K562 (cell line): ENCODE results near the gene AGFG2. TPM values are rescaled to one million over a fixed set of nuclear protein-coding genes. Genes with fewer than 3 reads are reported as not detected.

ENCODE experiments used
- ATAC-seq: fragments of 200-7000 bp; cut with Tn5 transposase; 3 replicates; pipeline ENCODE4 v1.9.1; 2020; ENCODE audit warnings: moderate library complexity
- BruUV-seq: library from RNA; stranded (reverse); fragments of 400-500 nt; replicated peaks from 2 replicates; lab custom pipeline; 2021; lab: Mats Ljungman, UMichigan
- CTCF ChIA-PET: fragments of 300-600 bp; formaldehyde crosslinking; extraction: SDS; loops from one replicate; lab custom pipeline; 2021; ENCODE audit warnings: low intra/inter-chr PET ratio; lab: Yijun Ruan, JAX
- POLR2A ChIA-PET: fragments of 300-600, 350-650 bp; sonication (Branson Sonifier 250); formaldehyde crosslinking; extraction: SDS; loops from one replicate; lab custom pipeline; 2021; ENCODE audit warnings: antibody characterized with exemption, inconsistent platforms; lab: Yijun Ruan, JAX
- DNase-seq, 4 experiments: peaks; one replicate each; pipeline versions ENCODE4 v3.0.0 to v3.0.0-alpha.2; 2011 to 2018; ENCODE audit warnings: low spot score in 3 of 4, mixed read lengths in 3 of 4; ENCODE audit errors: extremely low read depth in 1 of 4
- FAIRE-seq: peaks from 2 replicates; lab custom pipeline; 2011; peaks lifted over from hg19 to GRCh38; lab: Jason Lieb, UNC
- H2AFZ ChIP-seq: 2 replicates; pipeline ENCODE4 v1.6.0; 2011; ENCODE audit warnings: low read depth, low read length, control low read depth, inconsistent platforms
- H3K27ac ChIP-seq: fragments of 200-600 bp; 3 replicates; pipeline ENCODE4 v1.8.0; 2011; ENCODE audit warnings: low read depth, mild to moderate bottlenecking, control low read depth, inconsistent platforms, low read length, moderate library complexity, mixed read lengths; ENCODE audit errors: extremely low read depth
- H3K27me3 ChIP-seq, 2 experiments: fragments of 300-600 bp in 1 of 2; 2 replicates in 1 of 2; 3 replicates in 1 of 2; pipeline versions ENCODE4 v1.6.0 to v1.8.0; 2011; ENCODE audit warnings: inconsistent platforms in 2 of 2, low read length in 2 of 2, mild to moderate bottlenecking in 1 of 2, mixed read lengths in 1 of 2, moderate library complexity in 1 of 2; ENCODE audit not compliant: control insufficient read depth in 2 of 2, insufficient read depth in 2 of 2
- H3K36me3 ChIP-seq: fragments of 300-600 bp; 3 replicates; pipeline ENCODE4 v1.8.0; 2011; ENCODE audit warnings: mild to moderate bottlenecking, low read length, inconsistent platforms; ENCODE audit not compliant: control insufficient read depth, insufficient read depth
- H3K4me1 ChIP-seq, 2 experiments: fragments of 200-600 bp in 1 of 2; replicated peaks in 1 of 2; 2 replicates in 1 of 2; 3 replicates in 1 of 2; pipeline versions ENCODE4 v1.5.1 to v1.8.0; 2011; ENCODE audit warnings: inconsistent platforms in 2 of 2, low read length in 2 of 2, mild to moderate bottlenecking in 1 of 2, mixed read lengths in 1 of 2, moderate library complexity in 1 of 2; ENCODE audit not compliant: control insufficient read depth in 2 of 2, insufficient read depth in 2 of 2
- H3K4me2 ChIP-seq: 2 replicates; pipeline ENCODE4 v1.6.1; 2011; ENCODE audit warnings: low read length, control low read depth, inconsistent platforms, mixed read lengths; ENCODE audit not compliant: insufficient read depth
- H3K4me3 ChIP-seq: fragments of 200-600 bp; sonication (generic), shearing (Covaris generic); 2 replicates; pipeline ENCODE4 v1.5.1; 2016; ENCODE audit warnings: control low read depth, inconsistent platforms
- H3K79me2 ChIP-seq: fragments of 200-600 bp; 3 replicates; pipeline ENCODE4 v1.8.0; 2011; ENCODE audit warnings: low read length, inconsistent platforms; ENCODE audit not compliant: control insufficient read depth, insufficient read depth
- H3K9ac ChIP-seq, 2 experiments: 2 replicates each; pipeline versions ENCODE4 v1.6.0 to v1.6.1; 2011; ENCODE audit warnings: low read depth in 2 of 2, low read length in 2 of 2, control low read depth in 1 of 2, inconsistent platforms in 1 of 2, mild to moderate bottlenecking in 1 of 2, mixed read lengths in 1 of 2; ENCODE audit not compliant: insufficient read depth in 1 of 2
- H3K9me1 ChIP-seq: one replicate; pipeline ENCODE4 v1.6.0; 2011; ENCODE audit warnings: inconsistent platforms, mild to moderate bottlenecking, low read length, moderate library complexity; ENCODE audit not compliant: control insufficient read depth, insufficient read depth
- H3K9me3 ChIP-seq: replicated peaks from 2 replicates; pipeline ENCODE4 v1.5.1; 2011; ENCODE audit warnings: low read depth, low read length, inconsistent platforms; ENCODE audit not compliant: control insufficient read depth, insufficient read depth
- H4K20me1 ChIP-seq: replicated peaks from 2 replicates; pipeline ENCODE4 v1.6.1; 2011; ENCODE audit warnings: low read length, inconsistent platforms, mixed read lengths; ENCODE audit not compliant: control insufficient read depth, insufficient read depth
- ATF7 ChIP-seq: fragments of 450-650 bp; IDR thresholded peaks from 2 replicates; pipeline ENCODE4 v1.7.1; 2014; ENCODE audit warnings: mild to moderate bottlenecking, moderate library complexity
- CEBPB ChIP-seq: fragments of 450-650 bp; IDR thresholded peaks from 2 replicates; pipeline ENCODE4 v1.6.1; 2016; ENCODE audit warnings: missing genetic modification characterization, missing compliant biosample characterization
- MAFF ChIP-seq: IDR thresholded peaks from 2 replicates; pipeline ENCODE4 v1.6.1; 2012; ENCODE audit warnings: low read length, improper control_type of control experiment
- MTA1 ChIP-seq: fragments of 450-650 bp; IDR thresholded peaks from 2 replicates; pipeline ENCODE4 v1.6.1; 2017; ENCODE audit warnings: borderline replicate concordance
- RBBP5 ChIP-seq: fragments of 200-600 bp; sonication (generic); IDR thresholded peaks from 2 replicates; pipeline ENCODE4 v1.6.1; 2012; ENCODE audit warnings: borderline replicate concordance, mild to moderate bottlenecking, low read length, control low read depth, inconsistent platforms; ENCODE audit not compliant: insufficient read depth, poor library complexity, severe bottlenecking
- RCOR1 ChIP-seq, 2 experiments: IDR thresholded peaks; 2 replicates each; pipeline ENCODE4 v1.6.1; 2012; ENCODE audit warnings: low read depth in 2 of 2, low read length in 2 of 2, borderline replicate concordance in 1 of 2, improper control_type of control experiment in 1 of 2
- SMAD3 ChIP-seq: fragments of 450-650 bp; formaldehyde crosslinking; conservative IDR thresholded peaks from 2 replicates; pipeline ENCODE4 v1.4.0; 2020; ENCODE audit warnings: mild to moderate bottlenecking
- SMARCB1 ChIP-seq: IDR thresholded peaks from 2 replicates; pipeline ENCODE4 v1.6.1; 2011; ENCODE audit warnings: improper control_type of control experiment, low read depth; ENCODE audit not compliant: insufficient read length
- SRF ChIP-seq, 2 experiments: fragments of 250-450, 450-650 bp in 1 of 2; sonication (Bioruptor Pico) in 1 of 2; sonication (generic) in 1 of 2; formaldehyde crosslinking; IDR thresholded peaks; 2 replicates each; pipeline versions ENCODE4 v1.5.0 to v1.5.1; 2020 to 2022; ENCODE audit warnings: mild to moderate bottlenecking in 1 of 2, missing genetic modification reagents in 1 of 2
- TCF3 ChIP-seq: sonication (generic); formaldehyde crosslinking; IDR thresholded peaks from 2 replicates; pipeline ENCODE4 v1.4.0; 2020; ENCODE audit warnings: mild to moderate bottlenecking, missing genetic modification reagents
- VEZF1 ChIP-seq: fragments of 200-800 bp; sonication (Bioruptor generic); IDR thresholded peaks from 2 replicates; pipeline ENCODE4 v1.6.1; 2017; ENCODE audit warnings: missing genetic modification characterization, missing compliant biosample characterization
- ZNF384 ChIP-seq: IDR thresholded peaks from 2 replicates; pipeline ENCODE4 v1.6.1; 2012; ENCODE audit warnings: low read depth, low read length, improper control_type of control experiment
- ZNF655 ChIP-seq: fragments of 250-450 bp; sonication (Bioruptor Pico); IDR thresholded peaks from 2 replicates; pipeline ENCODE4 v1.5.0; 2021
- ZNF717 ChIP-seq: fragments of 250-450 bp; sonication (Bioruptor Pico); IDR thresholded peaks from 2 replicates; pipeline ENCODE4 v1.5.0; 2021
- WGBS: fragments of 100-300 bp; shearing (Covaris generic); methylation state at CpG from one replicate; pipeline ENCODE4 v1.1.6; 2016; ENCODE audit warnings: low coverage, mixed read lengths; ENCODE audit not compliant: insufficient coverage; ENCODE audit errors: missing lambda C conversion rate; 5-methylcytosine and 5-hydroxymethylcytosine counted together
- in situ Hi-C: fragments of 300-500 bp; cut with MboI; formaldehyde crosslinking; loops from 4 replicates; pipeline ENCODE4 v1.15.0; 2018; ENCODE audit warnings: inconsistent platforms, mixed read lengths
- intact Hi-C: fragments of 100-400 bp; cut with micrococcal nuclease; formaldehyde crosslinking; loops from 2 replicates; pipeline ENCODE4 v1.14.2; 2022
- polyA plus RNA-seq, 8 experiments: library from polyadenylated mRNA; depleted of rRNA in 4 of 8; stranded (reverse) in 5 of 8; unstranded in 3 of 8; fragments of >200 nt; fragmentation: Nextera tagmentation in 2 of 8; fragmentation: Illumina TruSeq in 1 of 8; extraction: Ambion mirVana in 2 of 8; extraction: Trizol in 1 of 8; gene quantifications; 2 replicates each; pipeline versions ENCODE4 v1.2.1 to v1.2.3, GENCODE V29; 2011 to 2014; ENCODE audit warnings: inconsistent platforms in 1 of 8, missing spikeins in 1 of 8
- total RNA-seq, 7 experiments: library from RNA; depleted of rRNA in 6 of 7; stranded (reverse); fragments of >200 nt in 6 of 7; fragmentation: Illumina TruSeq in 2 of 7; extraction: Trizol in 2 of 7; gene quantifications; 2 replicates each; pipeline versions ENCODE4 v1.2.1 to v1.2.3, GENCODE V29; 2011 to 2021; ENCODE audit warnings: low replicate concordance in 1 of 7
- TF ChIP-seq, protein P1 (sequence below): sonication (generic); formaldehyde crosslinking; IDR thresholded peaks from 2 replicates; pipeline ENCODE4 v1.8.0; 2022; ENCODE audit warnings: missing genetic modification reagents, mild to moderate bottlenecking, moderate library complexity, borderline replicate concordance

AGFG2 gene
- total and polyA plus RNA-seq, 9 of the 15 experiments (the other 6 are each of a cell fraction or from before 2014, with no cell fraction given), result 0.31 to 23.1 (median 6.5) TPM

DNA sequence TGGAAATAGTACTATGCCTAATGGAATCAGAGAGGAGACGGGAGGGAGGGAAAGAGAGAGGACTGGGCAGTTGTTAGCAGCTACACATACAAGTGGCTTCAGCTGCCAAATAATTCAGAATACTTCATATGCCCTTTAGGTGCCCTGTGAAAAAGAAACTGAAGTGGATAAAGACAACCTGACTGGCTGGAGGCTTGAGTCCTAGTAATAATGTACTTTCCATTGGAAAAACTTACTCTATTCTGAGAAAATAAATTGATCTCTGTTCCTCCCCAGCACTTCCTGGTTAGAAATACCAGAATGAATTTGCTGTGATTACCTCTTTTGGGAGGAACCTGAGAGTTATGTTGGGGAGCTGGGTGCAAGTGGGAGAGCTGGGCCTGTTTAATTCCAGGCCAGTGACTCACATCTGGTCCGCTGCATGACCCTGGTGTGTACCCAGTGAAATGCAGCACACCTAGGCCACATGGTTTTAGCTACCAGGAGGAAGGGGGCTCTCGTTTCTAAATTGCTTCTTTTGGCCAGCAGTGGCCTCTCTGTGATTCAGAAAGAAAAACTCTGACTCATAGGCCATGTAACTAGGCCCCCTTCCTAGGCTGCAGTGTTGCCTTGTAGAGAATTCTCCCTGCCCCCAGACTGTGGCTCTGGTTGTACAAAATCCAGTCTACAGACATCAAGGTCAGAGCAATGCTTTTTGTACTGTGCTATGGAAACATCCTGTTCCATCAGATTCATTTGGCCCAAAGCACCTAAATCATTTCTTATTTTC is 6.5 kb downstream of the AGFG2 start:
- no peaks in the 10 kb centered on the region for H3K27me3 ChIP-seq
- ATAC-seq (peak; percentile 76), FAIRE-seq (peak; percentile 58), DNase-seq (peak; percentile 70 to 75 (median 74))
- peak overlapping the region in 1 of 2 experiments; percentile 21; a peak in 2 of 4 replicates for H3K9ac ChIP-seq
- H3K27ac ChIP-seq, result peak overlapping the region; percentile 78
- no peaks in the 10 kb centered on the region for H3K9me3 ChIP-seq
- peak overlapping the region; percentile 4 for H2AFZ ChIP-seq
- intact Hi-C loops (no loop called here), in situ Hi-C loops (no loop called here)
- H4K20me1 ChIP-seq, result no peaks in the 10 kb centered on the region
- POLR2A ChIA-PET, result interaction anchor here (0.6 to 1.9 kb wide), 8 partner anchors 10 to 368 kb away, joined by 3 to 5 read pairs (median 3); partner anchors contain the start of gene GPC2
- CTCF ChIA-PET, result interaction anchor here (0.6 to 1.5 kb wide), 2 partner anchors 63 to 130 kb away, joined by 3 to 5 read pairs; no protein-coding TSS in a partner anchor
- peaks cover 70% of the 10 kb centered on the region for H3K79me2 ChIP-seq
- no peak overlapping the region for H3K4me2 ChIP-seq
- H3K4me3 ChIP-seq, result no peak overlapping the region
- 23% methylated on average over 3 of the region's 3 CpGs for WGBS
- H3K36me3 ChIP-seq, result peaks cover 25% of the 10 kb centered on the region
- BruUV-seq, result no TSS peak
- H3K9me1 ChIP-seq, result no peaks in the 10 kb centered on the region
- peaks cover 33 to 68% of the 10 kb centered on the region in 2 experiments for H3K4me1 ChIP-seq
- TF ChIP-seq ZNF384 (no peak), VEZF1 (CRISPR knock-in tag) (peak; percentile 9; the same call in 1 of the 2 replicates), CEBPB (tag) (no peak), TCF3 (CRISPR knock-in tag) (no peak), SRF (CRISPR knock-in tag; IDR thresholded peaks at IDR 0.05) (no peak), ZNF655 (CRISPR knock-in tag) (no peak), ZNF717 (CRISPR knock-in tag) (no peak), MTA1 (0 out of 2 replicates have a peak, but pooled peaks have one; percentile 11), SMAD3 (CRISPR knock-in tag) (no peak), ATF7 (peak; percentile 45; the same call in 1 of the 2 replicates), SMARCB1 (no peak), RCOR1 (IDR thresholded peaks at IDR 0.05; ENCODE audit: borderline replicate concordance in 1 of 2, low read depth in 2 of 2, low read length in 2 of 2) (peak in 1 of 2 experiments; percentile 5; a peak in 1 of 4 replicates), RBBP5 (peak; percentile 33), MAFF (no peak)
- TF ChIP-seq, protein P1, sequence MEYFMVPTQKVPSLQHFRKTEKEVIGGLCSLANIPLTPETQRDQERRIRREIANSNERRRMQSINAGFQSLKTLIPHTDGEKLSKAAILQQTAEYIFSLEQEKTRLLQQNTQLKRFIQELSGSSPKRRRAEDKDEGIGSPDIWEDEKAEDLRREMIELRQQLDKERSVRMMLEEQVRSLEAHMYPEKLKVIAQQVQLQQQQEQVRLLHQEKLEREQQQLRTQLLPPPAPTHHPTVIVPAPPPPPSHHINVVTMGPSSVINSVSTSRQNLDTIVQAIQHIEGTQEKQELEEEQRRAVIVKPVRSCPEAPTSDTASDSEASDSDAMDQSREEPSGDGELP, result peak; percentile 18; the same call in 1 of the 2 replicates
